ENCODE results near the gene KIAA1217.

Gene KIAA1217

DNA sequence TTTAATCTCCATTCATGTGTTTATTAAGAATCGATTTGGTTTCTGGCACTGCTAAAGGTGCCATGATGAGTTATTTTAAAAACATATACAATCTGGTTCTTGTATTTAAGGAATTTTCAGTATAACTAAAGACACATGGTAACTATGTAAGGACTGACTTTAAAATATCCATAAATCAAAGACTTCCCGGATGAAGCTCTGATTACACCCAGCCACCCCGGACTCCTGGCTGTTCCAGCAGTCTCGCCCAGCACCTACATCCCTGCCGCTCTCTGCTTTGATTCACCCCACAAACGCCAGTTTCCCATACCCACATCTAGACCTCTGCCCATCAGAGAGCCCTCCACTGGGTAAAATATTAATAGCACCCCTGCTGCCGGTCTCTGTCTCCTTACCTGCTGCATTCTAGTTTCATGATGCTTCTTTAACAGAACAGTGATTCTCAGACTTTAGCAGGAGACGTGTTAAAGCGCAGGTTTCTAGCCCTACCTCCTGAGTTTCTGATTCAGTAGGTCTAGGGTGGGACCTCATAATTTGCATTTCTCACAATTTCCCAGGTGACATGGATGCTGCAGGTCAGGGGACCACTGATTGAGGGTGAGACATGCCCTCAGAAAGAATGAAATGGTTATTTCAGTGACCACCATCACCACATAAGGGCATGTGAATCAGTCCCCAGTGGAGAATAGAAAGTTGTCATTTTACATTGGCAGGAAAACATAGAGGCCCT lies 185.7 kb downstream of the KIAA1217 start:
- DNase-seq (ENCODE audit: extremely low read depth in 1 of 2, low read depth in 1 of 2): no peak

DNA sequence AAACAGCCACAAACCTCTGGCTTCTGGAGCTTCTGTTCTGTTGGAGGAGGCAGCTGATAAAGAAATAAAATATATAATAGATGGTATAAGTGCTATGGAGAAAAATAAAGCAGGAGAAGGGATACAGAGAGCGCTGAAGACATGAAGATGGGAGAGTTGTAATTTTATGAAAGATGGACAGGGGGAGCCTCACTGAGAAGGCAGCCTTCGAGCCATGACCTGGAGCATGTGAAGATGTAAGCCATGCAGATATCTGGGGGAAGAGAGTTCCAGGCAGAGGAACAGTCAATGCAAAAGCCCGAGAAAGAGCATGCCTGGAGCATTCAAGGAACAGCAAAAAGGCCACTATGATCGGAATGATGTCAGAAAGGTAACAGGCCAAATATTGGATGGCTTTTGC lies 187.5 kb downstream of the KIAA1217 start:
- no peak for DNase-seq (ENCODE audit: extremely low read depth in 1 of 2, low read depth in 1 of 2)

DNA sequence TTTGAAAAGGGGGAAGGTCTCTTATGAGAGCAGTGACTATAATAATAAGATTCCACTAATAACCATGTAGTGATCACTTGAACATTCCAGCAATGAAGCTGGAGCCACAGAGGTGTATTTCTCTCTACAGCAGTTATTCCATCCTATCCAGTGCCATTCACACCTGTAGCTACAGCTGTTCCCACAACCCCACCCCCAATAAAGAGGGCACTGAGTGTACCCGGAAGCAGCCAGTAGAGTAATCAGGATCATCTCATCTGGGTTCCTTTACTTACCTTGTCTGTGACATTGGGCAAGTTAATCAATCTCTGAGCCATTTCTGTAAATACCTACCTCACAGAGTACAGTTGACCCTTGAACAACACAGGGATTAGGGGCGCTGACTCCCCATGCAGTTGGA lies 188.7 kb downstream of the KIAA1217 start:
- DNase-seq (ENCODE audit: extremely low read depth in 1 of 2, low read depth in 1 of 2): no peak

DNA sequence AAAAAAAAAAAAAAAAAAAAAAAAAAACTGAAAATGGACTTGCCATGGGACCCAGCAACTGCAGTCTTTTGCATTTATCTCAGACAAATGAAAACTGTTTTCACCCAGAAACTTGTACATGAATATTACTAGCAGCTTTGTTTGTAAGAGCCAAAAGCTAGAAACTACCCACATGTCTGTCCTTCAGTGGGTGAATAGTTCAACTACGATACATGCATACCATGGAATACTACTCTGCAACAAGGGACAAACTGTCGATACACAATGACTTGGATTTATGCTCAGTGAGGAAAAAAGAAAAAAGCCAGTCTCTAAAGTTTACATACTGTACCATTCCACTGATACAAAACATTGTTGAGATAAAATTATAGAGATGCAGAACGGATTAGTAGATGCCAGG lies 195.6 kb downstream of the KIAA1217 start:
- no peak for DNase-seq (ENCODE audit: extremely low read depth in 1 of 2, low read depth in 1 of 2)

DNA sequence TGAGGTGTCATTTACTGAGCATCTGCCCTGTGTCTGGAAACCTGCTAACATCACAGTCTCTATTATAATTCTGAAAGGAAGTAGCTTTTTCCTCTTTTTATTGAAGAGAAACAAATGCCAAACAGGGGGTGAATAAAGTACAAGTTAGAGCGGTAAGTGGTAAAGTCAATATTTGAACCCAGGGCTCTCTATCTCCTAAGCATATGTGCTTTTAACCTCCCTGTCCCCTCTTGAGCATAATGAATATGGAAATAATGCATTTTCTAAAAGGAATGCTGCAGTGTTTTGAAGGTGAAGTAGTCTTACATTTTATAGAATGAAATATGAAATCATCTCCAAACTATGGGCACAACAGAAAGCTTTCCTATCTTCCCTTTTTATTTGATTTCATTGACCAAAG lies 196.7 kb downstream of the KIAA1217 start:
- no peak for DNase-seq (ENCODE audit: extremely low read depth in 1 of 2, low read depth in 1 of 2)

DNA sequence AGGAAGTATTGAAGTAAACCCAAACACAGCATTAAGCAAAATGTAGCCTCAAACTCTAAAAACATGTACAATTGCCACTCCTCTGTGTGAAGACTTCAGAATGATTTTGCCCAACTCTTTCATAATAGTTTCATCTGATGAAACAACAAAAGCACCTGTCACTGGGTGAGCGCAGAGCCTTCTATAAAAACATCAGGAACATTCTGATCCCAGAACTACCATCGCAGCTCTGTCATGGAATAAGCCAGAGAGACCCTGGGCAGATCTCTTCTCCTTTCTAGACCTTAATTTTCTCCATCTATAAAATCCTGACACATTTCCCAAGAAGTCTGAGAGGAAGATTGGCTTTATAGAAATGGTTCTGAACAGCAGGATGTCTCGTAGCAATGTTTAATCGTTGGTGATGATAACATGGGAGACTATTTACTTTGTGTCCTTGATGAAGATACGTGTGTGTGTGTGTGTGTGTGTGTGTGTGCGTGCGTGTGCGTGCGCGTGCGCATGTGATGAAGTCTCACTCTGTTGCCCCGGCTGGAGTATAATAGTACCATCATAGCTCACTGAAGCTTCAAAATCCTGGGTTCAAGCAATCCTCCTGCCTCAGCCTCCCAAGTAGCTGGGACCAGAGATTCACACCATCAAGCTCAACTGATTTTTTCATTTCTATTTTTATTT lies 198.0 kb downstream of the KIAA1217 start:
- DNase-seq (ENCODE audit: extremely low read depth in 1 of 2, low read depth in 1 of 2): no peak

DNA sequence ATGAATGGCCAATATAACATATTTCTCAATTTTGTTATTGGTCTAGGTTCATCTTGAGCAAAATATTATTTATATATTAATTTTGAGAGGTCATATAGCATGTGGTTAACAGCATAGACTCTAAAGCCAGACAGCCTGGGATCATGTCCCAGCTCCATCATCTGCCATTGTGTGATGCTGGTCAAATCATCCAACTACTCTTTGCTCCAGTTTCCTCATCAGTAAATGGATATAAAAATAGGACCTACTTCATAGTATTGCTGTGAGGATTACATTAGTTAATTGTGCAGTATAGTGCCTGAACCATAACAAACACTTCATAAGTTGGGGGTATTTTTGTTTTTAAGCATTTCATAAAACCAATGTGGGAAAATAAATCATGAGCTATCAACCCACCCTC lies 199.0 kb downstream of the KIAA1217 start:
- no peak for DNase-seq (ENCODE audit: extremely low read depth in 1 of 2, low read depth in 1 of 2)

DNA sequence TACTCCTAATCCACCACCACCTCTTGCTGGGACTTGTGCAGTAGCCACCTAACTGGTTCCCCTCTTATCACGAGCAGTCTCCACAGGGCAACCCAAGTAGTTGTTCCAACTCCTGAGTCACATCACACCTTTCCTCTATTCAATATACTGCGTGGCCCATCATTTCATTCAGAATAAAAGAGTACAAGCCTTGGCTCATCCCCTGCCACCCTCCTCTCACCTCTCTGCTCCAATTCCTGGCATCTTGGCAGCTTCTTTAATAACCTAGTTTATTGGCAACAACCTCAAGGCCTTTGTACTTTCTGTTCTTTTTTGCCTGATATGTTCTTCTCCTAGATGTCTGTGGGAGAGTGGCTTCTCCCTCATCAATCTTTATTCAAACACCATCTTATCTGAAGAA lies 199.4 kb downstream of the KIAA1217 start:
- no peak for DNase-seq (ENCODE audit: extremely low read depth in 1 of 2, low read depth in 1 of 2)

DNA sequence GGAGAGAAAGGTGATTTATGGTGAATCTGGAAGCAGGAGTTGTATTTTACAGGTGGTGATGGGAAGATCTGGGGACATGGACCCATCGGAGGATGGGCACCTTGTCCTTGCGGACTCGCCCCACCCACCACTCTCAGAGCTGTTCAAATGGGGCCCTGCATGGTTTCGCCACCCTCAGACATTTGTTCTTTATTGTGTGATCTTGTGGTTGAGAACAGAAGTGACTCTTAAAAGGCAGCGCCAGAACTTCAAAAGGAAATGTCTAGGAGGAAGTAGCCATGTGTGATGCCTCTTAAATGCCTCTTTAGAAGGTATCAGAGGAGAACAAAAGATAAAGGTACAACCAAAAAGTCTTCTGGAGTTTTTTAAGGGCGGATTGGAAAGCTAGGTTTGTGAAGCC lies 205.7 kb downstream of the KIAA1217 start:
- no peak for DNase-seq (ENCODE audit: extremely low read depth in 1 of 2, low read depth in 1 of 2)

DNA sequence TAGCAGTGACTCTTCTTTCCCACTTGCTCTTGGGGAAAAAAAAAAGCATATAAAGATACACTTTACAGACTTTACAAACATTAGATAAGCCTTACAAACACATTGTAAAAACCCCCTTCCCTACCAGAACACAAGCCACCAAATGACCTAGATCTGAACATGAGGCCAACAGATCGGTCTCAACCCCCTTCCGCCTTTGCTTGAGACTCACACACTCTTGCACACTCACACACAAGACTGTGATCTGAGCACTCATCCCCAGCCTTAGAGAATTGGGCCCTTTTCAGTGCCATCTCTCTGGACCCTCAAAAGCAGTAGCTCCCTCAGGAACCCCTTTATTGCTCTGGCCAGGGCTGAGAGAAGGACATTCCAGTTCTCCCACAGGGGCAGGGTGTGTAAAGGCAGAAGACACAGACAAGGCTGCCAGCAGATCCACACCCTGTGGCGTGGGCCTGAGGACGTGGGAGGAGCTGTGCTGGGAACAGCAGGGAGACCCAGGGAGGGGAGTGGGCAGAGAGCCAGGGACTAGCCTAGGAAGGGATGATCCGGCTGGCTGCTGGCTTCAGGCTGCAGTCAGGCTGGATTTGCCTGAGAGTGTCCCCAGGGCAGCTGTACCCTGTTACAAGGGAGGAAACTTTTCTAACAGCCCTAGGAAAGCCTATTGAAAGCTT lies 206.7 kb downstream of the KIAA1217 start:
- DNase-seq (ENCODE audit: extremely low read depth in 1 of 2, low read depth in 1 of 2): no peak

DNA sequence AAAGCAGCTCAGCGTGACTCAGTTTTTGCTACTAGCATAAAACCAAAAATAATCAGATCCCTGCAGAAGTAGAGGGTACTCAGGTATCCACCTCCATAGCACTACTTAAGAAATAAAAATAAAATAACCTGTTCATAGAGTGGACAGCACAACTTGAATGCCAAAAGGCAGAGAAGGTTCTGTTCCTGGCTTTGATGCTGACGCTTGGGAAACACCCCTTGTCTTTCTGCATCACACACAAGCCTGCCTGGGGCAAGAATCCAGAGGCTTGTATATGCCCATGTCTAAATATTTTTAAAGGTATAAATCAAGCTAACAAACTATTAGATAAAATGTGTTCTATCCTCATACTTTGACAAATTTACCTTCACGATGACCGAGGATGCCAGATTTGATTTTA lies 207.3 kb downstream of the KIAA1217 start:
- no peak for DNase-seq (ENCODE audit: extremely low read depth in 1 of 2, low read depth in 1 of 2)

DNA sequence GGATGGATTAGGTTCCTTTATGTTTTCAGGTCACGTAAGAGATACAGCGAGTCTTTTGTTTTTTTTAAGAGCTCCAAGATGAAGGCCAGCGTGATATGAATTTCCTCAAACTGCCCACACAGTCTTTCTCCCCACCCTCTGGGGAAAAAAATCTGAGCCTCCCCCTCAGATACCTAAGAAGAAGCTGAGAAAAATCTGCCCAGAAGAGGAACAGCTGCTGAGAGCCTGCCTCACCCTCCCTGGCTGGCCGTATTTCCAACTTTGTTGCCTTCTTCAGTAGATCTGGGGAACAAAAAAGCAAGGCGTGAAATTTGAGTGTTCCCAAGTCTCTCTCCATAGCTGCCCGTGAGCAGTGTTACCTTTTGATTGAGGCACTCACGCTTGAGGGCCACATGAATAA lies 208.1 kb downstream of the KIAA1217 start:
- DNase-seq (ENCODE audit: extremely low read depth in 1 of 2, low read depth in 1 of 2): no peak

DNA sequence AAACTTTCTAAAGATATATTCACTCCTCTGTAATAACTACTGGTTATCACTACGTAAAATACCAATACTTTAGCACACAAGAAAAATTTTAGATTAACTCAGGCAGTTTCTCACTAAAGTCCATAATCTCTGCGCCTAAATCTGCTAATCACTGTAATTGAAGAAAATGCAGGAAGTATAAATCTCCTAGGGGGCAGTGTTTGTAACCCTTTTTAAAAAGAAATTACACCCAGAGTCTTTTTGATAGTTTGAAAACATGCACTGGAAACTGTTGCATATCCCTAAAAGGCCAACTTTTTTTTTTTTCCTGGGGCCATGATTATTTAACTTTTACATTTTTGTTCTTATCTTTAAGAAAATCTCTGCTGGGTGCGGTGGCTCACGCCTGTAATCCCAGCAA lies 209.6 kb downstream of the KIAA1217 start:
- DNase-seq (ENCODE audit: extremely low read depth in 1 of 2, low read depth in 1 of 2): no peak

DNA sequence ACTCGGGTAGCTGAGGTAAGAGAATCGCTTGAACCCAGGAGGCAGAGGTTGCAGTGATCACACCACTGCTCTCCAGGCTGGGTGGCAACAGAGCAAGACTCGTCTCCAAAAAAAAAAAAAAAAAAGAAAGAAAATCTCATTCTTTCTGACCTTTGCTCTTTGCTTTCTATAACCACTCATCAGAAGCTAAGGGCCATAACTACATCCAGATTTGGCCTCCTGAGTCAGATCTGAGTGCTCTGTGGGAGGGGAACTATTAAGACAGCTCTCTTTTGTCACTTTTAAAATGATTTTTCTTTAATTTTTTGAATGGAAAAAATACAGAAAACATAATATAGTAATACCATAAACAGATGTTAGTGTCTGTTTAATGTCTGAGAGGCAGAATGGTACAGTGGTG lies 210.1 kb downstream of the KIAA1217 start:
- DNase-seq (ENCODE audit: extremely low read depth in 1 of 2, low read depth in 1 of 2): no peak

DNA sequence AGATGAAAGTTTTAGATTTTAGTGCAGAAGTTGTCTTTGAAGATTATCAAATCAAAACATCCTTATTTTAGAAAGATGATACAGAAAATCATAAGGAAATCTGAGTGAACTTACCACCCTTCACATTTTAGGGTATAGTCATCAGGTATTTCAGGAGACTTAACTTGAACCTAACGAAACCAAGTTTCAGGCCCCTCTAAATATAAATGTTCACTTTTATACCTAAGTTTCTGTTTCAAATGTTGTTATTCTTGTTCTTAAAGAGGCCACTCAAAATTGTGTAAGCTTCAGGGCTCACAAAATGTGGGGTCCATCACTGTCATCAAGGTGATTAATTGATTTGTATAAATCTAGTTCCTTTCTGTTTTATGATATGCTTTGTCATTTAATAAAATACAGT lies 216.2 kb downstream of the KIAA1217 start:
- no peak for DNase-seq (ENCODE audit: extremely low read depth in 1 of 2, low read depth in 1 of 2)

DNA sequence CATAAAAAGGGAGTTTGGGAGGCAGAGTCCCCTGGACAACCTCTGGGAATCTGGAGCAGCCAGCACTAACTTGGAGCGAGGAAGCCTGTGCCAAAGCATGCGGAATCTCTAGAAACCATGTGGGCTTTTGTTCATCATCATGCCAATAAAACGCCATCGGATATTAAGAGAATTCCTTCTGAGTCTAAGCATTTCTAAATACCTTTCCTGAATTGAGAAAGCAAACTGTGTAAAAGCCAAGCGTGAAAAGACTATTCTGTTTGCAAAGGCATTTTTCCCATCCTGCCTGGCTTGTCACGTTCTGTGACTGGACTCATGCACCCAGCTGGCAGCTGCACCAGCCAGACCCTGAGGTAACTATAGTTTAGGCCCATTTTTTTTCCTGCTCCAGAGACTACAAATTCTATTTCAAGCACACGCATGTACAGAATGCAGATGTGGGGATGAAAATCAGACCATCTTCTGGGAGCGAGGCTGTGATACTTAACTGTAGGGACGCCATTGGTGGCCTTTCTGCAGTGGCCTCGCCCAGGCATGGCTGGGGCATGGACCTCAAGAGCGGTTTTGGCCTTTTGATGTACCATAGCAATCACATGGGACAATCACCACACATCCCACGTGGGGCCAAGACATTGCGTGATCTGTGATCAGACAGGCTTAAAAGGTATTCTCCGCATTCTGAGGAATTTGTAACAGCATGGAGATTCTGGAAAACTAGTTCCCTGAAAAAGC lies 218.9 kb downstream of the KIAA1217 start:
- no peak for DNase-seq (ENCODE audit: extremely low read depth in 1 of 2, low read depth in 1 of 2)

DNA sequence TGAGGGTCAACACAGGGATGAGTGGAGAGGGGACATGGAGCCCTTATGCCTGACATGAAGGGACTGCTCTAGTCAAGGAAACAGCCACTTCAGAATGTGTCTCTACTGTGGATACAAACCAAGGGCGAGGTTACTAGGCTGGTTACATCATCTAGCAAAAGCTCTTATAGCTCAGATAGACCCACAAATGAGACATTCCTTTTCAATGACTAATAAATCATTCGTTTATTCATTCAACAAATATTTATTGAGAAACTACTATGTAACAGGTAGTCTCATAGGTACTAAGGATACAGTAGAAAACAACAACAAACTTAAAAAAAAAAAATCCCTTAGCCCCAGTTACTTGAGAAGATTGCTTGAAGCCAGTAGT lies 219.5 kb downstream of the KIAA1217 start:
- DNase-seq (ENCODE audit: extremely low read depth in 1 of 2, low read depth in 1 of 2): no peak

DNA sequence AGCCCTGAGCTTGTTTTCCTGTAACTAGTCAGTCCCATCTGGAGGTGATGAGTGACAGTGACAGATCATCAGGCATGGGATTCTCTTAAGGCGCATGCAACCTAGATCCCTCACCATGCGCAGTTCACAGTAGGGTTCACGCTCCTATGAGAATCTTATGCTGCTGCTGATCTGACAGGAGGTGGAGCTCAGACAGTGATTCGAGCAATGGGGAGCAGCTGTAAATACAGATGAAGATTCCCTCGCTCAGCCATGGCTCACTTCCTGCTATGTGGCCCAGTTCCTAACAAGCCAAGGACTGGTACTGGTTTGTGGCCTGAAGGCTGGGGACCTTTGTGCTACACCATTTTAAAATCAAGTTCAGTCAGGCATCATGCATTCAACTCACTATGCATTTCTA lies 221.7 kb downstream of the KIAA1217 start:
- DNase-seq (ENCODE audit: extremely low read depth in 1 of 2, low read depth in 1 of 2): no peak

DNA sequence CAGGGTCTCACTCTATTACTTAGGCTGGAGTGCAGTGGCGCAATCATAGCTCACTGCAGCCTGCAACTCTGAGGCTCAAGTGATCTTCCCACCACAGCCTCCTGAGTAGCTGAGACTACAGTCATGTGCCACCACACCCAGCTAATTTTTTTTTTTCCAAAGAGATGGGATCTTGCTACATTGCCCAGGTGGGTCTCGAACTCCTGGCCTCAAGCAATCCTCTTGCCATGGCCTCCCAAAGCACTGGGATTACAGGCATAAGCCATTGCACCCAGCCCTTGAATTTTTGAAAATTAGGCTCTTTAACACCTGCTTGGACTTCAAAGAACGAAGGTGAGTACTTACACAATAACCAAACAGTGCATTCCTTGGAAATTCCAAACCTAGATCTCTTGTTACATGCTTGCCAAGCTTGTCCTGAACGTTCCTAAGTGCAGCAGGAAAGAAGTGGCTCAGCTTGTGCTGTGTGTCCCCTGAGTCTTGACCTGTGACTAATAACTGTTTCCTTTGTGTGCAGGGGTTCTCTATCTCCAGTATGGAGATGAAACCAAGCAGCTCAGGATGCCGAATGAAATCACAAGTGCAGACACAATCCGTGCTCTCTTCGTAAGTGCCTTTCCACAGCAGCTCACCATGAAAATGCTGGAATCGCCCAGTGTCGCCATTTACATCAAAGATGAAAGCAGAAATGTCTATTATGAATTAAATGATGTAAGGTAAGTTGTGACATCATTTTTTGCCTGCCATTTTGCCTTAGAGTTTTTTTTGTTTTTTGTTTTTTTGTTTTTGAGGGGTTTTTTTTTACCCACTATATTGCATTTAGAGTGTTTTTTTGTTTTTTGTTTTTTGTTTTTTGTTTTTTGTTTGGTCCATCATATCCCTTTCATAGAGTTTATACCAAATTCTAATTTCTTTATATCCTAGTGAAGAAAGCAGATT lies 223.8 kb downstream of the KIAA1217 start:
- no peak for DNase-seq (ENCODE audit: extremely low read depth in 1 of 2, low read depth in 1 of 2)

DNA sequence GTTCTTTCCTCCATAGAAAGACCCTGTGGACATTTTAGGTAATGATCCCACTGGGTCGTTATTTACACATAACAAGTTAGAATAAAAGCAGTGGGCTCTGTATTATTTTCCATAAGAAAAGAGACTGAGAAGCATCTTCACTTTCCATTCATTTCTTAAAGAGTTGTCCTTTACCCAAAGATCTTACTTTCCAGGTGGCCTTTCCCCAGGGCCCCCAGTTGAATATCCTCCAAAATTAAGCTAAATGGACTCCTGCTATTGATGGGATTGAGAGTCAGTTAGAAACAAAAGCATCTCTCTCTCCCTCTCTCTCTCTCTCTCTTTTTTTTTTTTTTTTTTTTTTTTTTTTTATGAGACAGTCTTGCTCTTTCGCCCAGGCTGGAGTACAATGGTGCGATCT lies 224.8 kb downstream of the KIAA1217 start:
- DNase-seq (ENCODE audit: extremely low read depth in 1 of 2, low read depth in 1 of 2): no peak

DNA sequence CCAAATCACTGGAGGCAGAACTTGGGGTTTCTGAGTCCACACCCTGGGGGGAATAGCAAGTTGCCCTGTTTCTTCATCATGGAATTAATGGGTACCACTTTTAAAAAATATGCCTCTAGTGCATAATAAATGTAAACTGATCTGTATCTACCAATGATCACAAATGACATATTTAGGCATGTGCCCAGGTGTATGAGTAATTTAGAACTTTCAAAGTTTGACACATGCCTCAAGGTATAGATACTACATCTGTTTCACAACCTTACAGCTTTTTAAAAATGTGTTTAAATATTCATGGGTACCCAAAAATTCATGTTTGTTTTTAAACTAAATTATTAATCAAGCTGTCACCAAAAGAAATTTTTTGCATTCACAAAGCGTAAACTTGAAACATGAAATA lies 226.0 kb downstream of the KIAA1217 start:
- no peak for DNase-seq (ENCODE audit: extremely low read depth in 1 of 2, low read depth in 1 of 2)
